IgD-negative memory B cell (primary cell): ENCODE data around the gene ROBO1. TPM values are rescaled to one million over a fixed set of nuclear protein-coding genes. Genes with fewer than 3 reads are reported as not detected.

Source experiments
- H3K27ac Mint-ChIP-seq, 3 donors: one replicate each; pipeline ENCODE4 v1.8.0; 2020 to 2022; ENCODE audit warnings: mild to moderate bottlenecking in 3 of 3, mixed read lengths in 3 of 3, moderate library complexity in 1 of 3
- H3K27me3 Mint-ChIP-seq: one replicate; pipeline ENCODE4 v1.8.0; 2021; ENCODE audit warnings: mixed read lengths
- H3K36me3 Mint-ChIP-seq: one replicate; pipeline ENCODE4 v1.8.0; 2020; ENCODE audit warnings: mild to moderate bottlenecking, mixed read lengths
- H3K4me1 Mint-ChIP-seq, 3 donors: one replicate each; pipeline ENCODE4 v1.8.0; 2020 to 2022; ENCODE audit warnings: mixed read lengths in 3 of 3, mild to moderate bottlenecking in 1 of 3
- H3K4me3 Mint-ChIP-seq, 4 donors: one replicate each; pipeline ENCODE4 v1.8.0; 2020 to 2022; ENCODE audit warnings: mild to moderate bottlenecking in 4 of 4, mixed read lengths in 4 of 4, moderate library complexity in 3 of 4
- H3K9me3 Mint-ChIP-seq, 3 donors: one replicate each; pipeline ENCODE4 v1.8.0; 2020 to 2021; ENCODE audit warnings: mixed read lengths in 3 of 3, mild to moderate bottlenecking in 1 of 3
- polyA plus RNA-seq: library from polyadenylated mRNA; unstranded; fragments of 300-500 nt; fragmentation: Illumina TruSeq; gene quantifications from one replicate; pipeline ENCODE4 v1.2.3, GENCODE V29; 2021

Gene ROBO1
- polyA plus RNA-seq, 1 donor from 2014 or later = 2.3 TPM

DNA sequence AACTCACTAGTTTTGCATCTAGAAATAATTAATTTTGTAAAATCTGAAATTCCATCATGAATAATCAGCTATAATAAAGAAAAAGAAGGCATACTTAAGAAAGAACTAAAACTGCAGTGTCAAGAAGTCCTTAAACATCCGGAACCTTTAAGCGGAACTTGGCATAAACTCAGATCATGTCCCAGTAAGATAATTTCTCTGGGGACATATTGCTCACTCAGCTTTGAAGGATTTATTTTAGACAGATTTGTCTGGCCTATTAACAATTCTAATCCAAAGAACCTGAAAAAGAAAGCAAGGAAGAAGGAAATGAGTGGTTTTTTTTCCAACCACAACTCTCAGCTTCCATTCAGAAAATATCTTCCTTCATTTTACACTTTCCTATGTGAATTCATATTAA lies 850.3 kb downstream of the ROBO1 start:
- no peaks in the 10 kb centered on the region for H3K27me3 Mint-ChIP-seq
- H3K4me1 Mint-ChIP-seq = no peaks in the 10 kb centered on the region
- H3K27ac Mint-ChIP-seq = no peak overlapping the region
- H3K9me3 Mint-ChIP-seq = no peaks in the 10 kb centered on the region
- no peaks in the 10 kb centered on the region for H3K36me3 Mint-ChIP-seq
- H3K4me3 Mint-ChIP-seq = no peak overlapping the region

DNA sequence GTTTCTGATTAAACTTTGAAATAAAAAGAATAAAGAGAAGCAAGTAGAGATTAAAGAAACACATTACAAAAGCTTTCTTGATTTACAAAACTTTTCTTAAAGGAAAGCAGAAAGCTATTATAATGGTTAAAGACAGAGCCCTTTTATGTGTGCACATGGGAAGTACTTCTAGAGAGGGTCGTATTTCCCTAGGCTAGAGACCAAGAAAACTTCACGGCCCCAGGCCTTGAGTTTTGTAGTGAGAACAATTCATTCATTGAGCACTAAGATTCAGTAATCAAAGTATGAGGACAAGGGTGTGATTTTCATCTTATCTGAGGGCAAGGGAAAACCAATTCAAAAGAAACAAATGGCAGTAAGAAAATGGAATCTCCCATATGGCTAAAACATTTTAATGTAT lies 854.1 kb downstream of the ROBO1 start:
- Mint-ChIP-seq H3K36me3 (no peaks in the 10 kb centered on the region), H3K4me1 (no peaks in the 10 kb centered on the region), H3K27me3 (no peaks in the 10 kb centered on the region), H3K27ac (no peak overlapping the region), H3K4me3 (no peak overlapping the region), H3K9me3 (peaks cover 0 to 3% (median 0%) of the 10 kb centered on the region in 3 donors)

DNA sequence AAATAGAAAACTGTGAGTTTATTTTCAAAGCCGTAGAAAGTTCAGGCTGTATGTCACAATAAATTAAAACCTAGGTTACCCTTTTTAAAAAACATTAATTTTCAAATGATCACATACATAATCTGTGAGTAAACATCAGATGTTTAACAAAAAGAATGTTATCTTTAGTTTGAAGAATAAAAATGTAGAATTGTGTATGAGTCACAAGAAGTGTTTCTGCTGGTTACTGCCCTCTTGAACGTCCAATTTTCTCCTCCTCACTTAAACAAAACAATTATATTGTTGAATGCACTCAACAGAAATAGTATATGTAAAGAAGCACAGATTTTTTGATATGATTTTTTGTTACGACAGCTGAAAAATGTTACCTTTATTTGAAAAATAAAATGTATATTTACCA lies 855.1 kb downstream of the ROBO1 start:
- no peaks in the 10 kb centered on the region for H3K27me3 Mint-ChIP-seq
- H3K36me3 Mint-ChIP-seq = no peaks in the 10 kb centered on the region
- H3K9me3 Mint-ChIP-seq = peaks cover 0 to 3% (median 2%) of the 10 kb centered on the region in 3 donors
- no peak overlapping the region for H3K4me3 Mint-ChIP-seq
- H3K4me1 Mint-ChIP-seq = no peaks in the 10 kb centered on the region
- no peak overlapping the region for H3K27ac Mint-ChIP-seq

GRCh38 chr3:78912259-78912658 lies 855.5 kb downstream of the ROBO1 start:
- Mint-ChIP-seq H3K4me3 (no peak overlapping the region), H3K36me3 (no peaks in the 10 kb centered on the region), H3K27ac (no peak overlapping the region), H3K27me3 (no peaks in the 10 kb centered on the region), H3K9me3 (peaks cover 0 to 4% (median 2%) of the 10 kb centered on the region in 3 donors), H3K4me1 (no peaks in the 10 kb centered on the region)

GRCh38 chr3:78911394-78911793 lies 856.4 kb downstream of the ROBO1 start:
- Mint-ChIP-seq H3K9me3 (peaks cover 0 to 9% (median 4%) of the 10 kb centered on the region in 3 donors), H3K4me1 (no peaks in the 10 kb centered on the region), H3K27me3 (no peaks in the 10 kb centered on the region), H3K4me3 (no peak overlapping the region), H3K27ac (no peak overlapping the region), H3K36me3 (no peaks in the 10 kb centered on the region)

- H3K4me3 Mint-ChIP-seq = no peak overlapping the region
Observed at GRCh38 chr3:78908236-78908635, 859.6 kb downstream of the ROBO1 start.

GRCh38 chr3:78907367-78907766 lies 860.4 kb downstream of the ROBO1 start:
- no peaks in the 10 kb centered on the region for H3K4me1 Mint-ChIP-seq
- peaks cover 0 to 9% (median 4%) of the 10 kb centered on the region in 3 donors for H3K9me3 Mint-ChIP-seq
- no peaks in the 10 kb centered on the region for H3K27me3 Mint-ChIP-seq
- no peaks in the 10 kb centered on the region for H3K36me3 Mint-ChIP-seq
- H3K27ac Mint-ChIP-seq = no peak overlapping the region
- H3K4me3 Mint-ChIP-seq = no peak overlapping the region

More at GRCh38 chr3:78908236-78908635, 859.6 kb downstream of the ROBO1 start:
- Mint-ChIP-seq H3K27ac (no peak overlapping the region), H3K27me3 (no peaks in the 10 kb centered on the region), H3K36me3 (no peaks in the 10 kb centered on the region), H3K9me3 (peaks cover 0 to 9% (median 4%) of the 10 kb centered on the region in 3 donors), H3K4me1 (no peaks in the 10 kb centered on the region)

- Mint-ChIP-seq H3K36me3 (no peaks in the 10 kb centered on the region), H3K27ac (no peak overlapping the region), H3K4me1 (no peaks in the 10 kb centered on the region), H3K4me3 (no peak overlapping the region), H3K9me3 (peaks cover 0 to 9% (median 4%) of the 10 kb centered on the region in 3 donors), H3K27me3 (no peaks in the 10 kb centered on the region)
Observed at GRCh38 chr3:78906930-78907329, 860.9 kb downstream of the ROBO1 start.

DNA sequence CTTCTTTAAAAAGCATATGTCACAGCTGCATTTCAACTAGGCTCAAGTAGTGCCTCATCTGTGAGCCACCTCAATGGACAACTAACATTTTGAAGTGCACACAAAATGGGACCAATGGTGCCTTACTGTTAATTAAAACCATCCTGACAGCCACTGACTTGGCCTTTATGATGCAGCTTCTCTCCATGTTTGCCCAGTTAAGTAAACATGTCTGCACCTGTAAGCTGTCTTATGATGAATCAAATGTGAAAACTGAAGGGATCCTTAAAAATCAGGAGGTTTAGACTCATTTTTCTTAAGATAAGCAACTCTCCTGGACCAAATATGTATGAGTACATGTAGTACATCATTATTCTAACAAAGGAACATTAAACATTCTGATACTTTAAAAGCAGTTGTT lies 861.6 kb downstream of the ROBO1 start:
- Mint-ChIP-seq H3K4me1 (no peaks in the 10 kb centered on the region), H3K27ac (no peak overlapping the region), H3K27me3 (no peaks in the 10 kb centered on the region), H3K9me3 (peaks cover 0 to 9% (median 4%) of the 10 kb centered on the region in 3 donors), H3K4me3 (no peak overlapping the region), H3K36me3 (no peaks in the 10 kb centered on the region)

- Mint-ChIP-seq H3K4me3 (no peak overlapping the region), H3K9me3 (peaks cover 0 to 9% (median 4%) of the 10 kb centered on the region in 3 donors), H3K27me3 (no peaks in the 10 kb centered on the region), H3K4me1 (no peaks in the 10 kb centered on the region), H3K36me3 (no peaks in the 10 kb centered on the region), H3K27ac (no peak overlapping the region)
Observed at GRCh38 chr3:78905700-78906099, 862.1 kb downstream of the ROBO1 start.

- Mint-ChIP-seq H3K27ac (no peak overlapping the region), H3K4me3 (no peak overlapping the region)
Observed at GRCh38 chr3:78901544-78901943, 866.3 kb downstream of the ROBO1 start.

DNA sequence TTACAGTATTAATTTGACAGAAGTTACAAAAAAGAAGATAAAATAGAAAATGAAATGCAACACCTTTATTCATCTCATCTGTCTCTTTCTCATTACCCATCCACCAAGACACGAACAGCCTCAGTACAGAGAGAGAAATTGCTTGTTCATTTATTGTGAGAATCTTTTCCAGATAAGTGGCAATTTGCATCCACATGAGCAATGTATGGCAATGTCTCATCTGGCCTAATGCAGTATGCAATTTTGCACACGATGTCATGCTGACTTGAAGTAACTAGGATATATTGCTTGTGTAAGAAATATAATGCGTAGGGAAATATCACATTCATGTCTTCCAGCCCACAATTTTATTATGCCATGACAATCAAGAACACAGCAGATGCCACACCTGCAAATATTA lies 866.9 kb downstream of the ROBO1 start:
- Mint-ChIP-seq H3K27me3 (no peaks in the 10 kb centered on the region), H3K36me3 (no peaks in the 10 kb centered on the region), H3K4me3 (no peak overlapping the region), H3K27ac (no peak overlapping the region), H3K9me3 (peaks cover 0 to 3% (median 0%) of the 10 kb centered on the region in 3 donors), H3K4me1 (peaks cover 0 to 3% (median 0%) of the 10 kb centered on the region in 3 donors)

More at GRCh38 chr3:78901544-78901943, 866.3 kb downstream of the ROBO1 start:
- Mint-ChIP-seq H3K27me3 (no peaks in the 10 kb centered on the region), H3K4me1 (no peaks in the 10 kb centered on the region), H3K9me3 (no peaks in the 10 kb centered on the region), H3K36me3 (no peaks in the 10 kb centered on the region)

DNA sequence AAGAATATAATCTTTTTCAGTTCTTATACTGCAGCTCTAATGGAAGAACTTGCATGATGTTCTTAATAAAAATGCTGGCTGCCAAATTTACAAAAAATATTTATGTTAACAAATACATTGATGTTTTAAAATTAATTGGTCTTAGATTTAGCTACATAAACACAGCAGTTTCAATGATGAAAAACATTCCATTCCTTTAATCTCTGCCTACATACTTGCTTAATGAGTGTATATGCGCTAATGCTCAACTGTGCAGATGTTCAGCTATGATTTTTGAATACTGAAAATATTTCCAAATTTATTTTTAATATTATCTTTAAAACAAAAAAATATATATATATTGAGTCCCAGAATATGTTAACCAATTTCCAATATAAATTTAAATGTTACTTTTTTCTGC lies 867.4 kb downstream of the ROBO1 start:
- Mint-ChIP-seq H3K9me3 (peaks cover 0 to 3% (median 0%) of the 10 kb centered on the region in 3 donors), H3K4me3 (no peak overlapping the region), H3K4me1 (peaks cover 0 to 3% (median 0%) of the 10 kb centered on the region in 3 donors), H3K27me3 (no peaks in the 10 kb centered on the region), H3K27ac (no peak overlapping the region), H3K36me3 (no peaks in the 10 kb centered on the region)

DNA sequence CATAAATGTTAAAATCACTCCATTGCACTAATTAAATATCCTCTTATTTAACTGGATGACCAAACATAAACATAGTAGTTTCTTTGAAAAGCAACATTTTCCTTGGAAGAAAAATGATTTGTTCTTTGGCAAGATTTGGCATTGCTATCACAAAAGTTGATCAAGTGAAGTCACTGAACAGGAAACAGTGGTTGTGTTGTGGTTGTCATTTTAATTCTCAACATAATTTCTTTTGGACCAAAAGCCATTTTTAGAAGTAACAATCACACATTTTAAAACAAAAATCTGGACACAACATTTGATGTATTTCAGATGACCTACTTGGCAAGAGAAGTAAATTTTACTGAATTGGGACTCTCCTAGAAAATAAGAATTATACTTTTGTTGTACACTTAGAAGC lies 872.3 kb downstream of the ROBO1 start:
- Mint-ChIP-seq H3K4me1 (peaks cover 0 to 4% (median 0%) of the 10 kb centered on the region in 3 donors), H3K27me3 (no peaks in the 10 kb centered on the region), H3K36me3 (no peaks in the 10 kb centered on the region), H3K9me3 (peaks cover 0 to 20% (median 2%) of the 10 kb centered on the region in 3 donors), H3K4me3 (no peak overlapping the region), H3K27ac (no peak overlapping the region)

DNA sequence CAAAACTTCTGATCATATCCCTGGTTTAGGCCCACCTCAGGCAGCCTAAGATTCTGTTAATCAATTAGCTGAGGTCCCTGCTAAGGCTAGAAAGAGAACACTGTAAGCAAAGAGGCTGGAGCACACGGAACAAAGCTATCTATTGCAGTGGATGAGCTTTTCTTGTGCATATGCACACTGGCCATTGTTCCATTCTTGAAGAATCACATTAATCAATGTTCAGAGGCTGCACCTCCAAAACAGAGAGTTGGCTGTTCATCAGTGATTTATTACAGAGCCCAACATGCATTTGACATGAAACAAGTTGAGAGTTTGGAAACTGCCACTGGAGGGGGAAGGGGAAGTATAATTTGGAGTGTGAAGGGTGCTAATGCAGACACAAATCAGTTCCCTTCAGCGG lies 873.0 kb downstream of the ROBO1 start:
- no peak overlapping the region for H3K4me3 Mint-ChIP-seq
- H3K9me3 Mint-ChIP-seq = peaks cover 0 to 23% (median 2%) of the 10 kb centered on the region in 3 donors
- no peak overlapping the region for H3K27ac Mint-ChIP-seq
- H3K27me3 Mint-ChIP-seq = no peaks in the 10 kb centered on the region
- no peaks in the 10 kb centered on the region for H3K36me3 Mint-ChIP-seq
- H3K4me1 Mint-ChIP-seq = peaks cover 0 to 4% (median 1%) of the 10 kb centered on the region in 3 donors

DNA sequence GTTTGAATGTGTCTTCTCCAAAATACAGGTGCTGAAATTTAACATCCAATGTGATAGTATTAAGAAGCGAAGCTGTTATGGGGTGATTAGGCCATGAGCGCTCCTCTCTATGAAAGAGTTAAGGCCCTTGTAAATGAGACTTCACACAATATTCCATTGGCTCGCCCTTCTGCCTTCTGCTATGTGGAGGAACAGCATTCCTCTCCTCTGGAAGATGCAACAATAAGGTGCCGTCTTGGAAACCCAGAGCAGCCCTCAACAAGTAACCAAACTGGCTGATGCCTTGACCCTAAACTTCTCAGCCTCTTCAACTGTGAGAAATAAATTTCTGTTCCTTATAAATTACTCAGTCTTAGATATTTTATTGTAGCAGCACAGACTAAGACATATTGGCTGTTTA lies 874.6 kb downstream of the ROBO1 start:
- Mint-ChIP-seq H3K27me3 (no peaks in the 10 kb centered on the region), H3K4me3 (no peak overlapping the region), H3K4me1 (peaks cover 0 to 4% (median 2%) of the 10 kb centered on the region in 3 donors), H3K36me3 (no peaks in the 10 kb centered on the region), H3K9me3 (peaks cover 0 to 24% (median 2%) of the 10 kb centered on the region in 3 donors), H3K27ac (no peak overlapping the region)
